GM21515 (cell line): ENCODE measurements around the gene RNF19B.
A peak's percentile ranks its signal among the peaks of the same experiment; 100 is the strongest.
"Not testable (repeated sequence)": the region's sequence is repeated elsewhere in the genome, so short reads cannot be mapped to it uniquely, and the experiment has no call there.

Source experiments
- ATAC-seq: cut with Tn5 transposase; IDR thresholded peaks from one replicate; pipeline ENCODE4 v1.9.1; 2021; ENCODE audit not compliant: unreplicated experiment

RNF19B gene

GRCh38 chr1:32964461-32965250, at the start of gene RNF19B:
RNF19B (minus strand) TSS chr1:32964809; CDS start chr1:32964685, 124 bp downstream.
- ATAC-seq, result peak; percentile 77

- no peak for ATAC-seq
Measured at GRCh38 chr1:33013791-33014190, 49.2 kb upstream of the RNF19B start.

- no peak for ATAC-seq
Measured at GRCh38 chr1:33012165-33012564, 47.6 kb upstream of the RNF19B start.

GRCh38 chr1:33010932-33011731, 46.5 kb upstream of the RNF19B start:
- no peak for ATAC-seq

- no peak for ATAC-seq
Measured at GRCh38 chr1:33009561-33009960, 45.0 kb upstream of the RNF19B start.

- ATAC-seq, result no peak
Measured at GRCh38 chr1:33008051-33008914, 43.7 kb upstream of the RNF19B start.

- no peak for ATAC-seq
Measured at GRCh38 chr1:33007190-33008050, 42.8 kb upstream of the RNF19B start.

- ATAC-seq, result no peak
Measured at GRCh38 chr1:33005838-33006421, 41.3 kb upstream of the RNF19B start.

GRCh38 chr1:33005117-33005837, 40.7 kb upstream of the RNF19B start:
- ATAC-seq, result no peak

GRCh38 chr1:33004613-33005012, 40.0 kb upstream of the RNF19B start:
- no peak for ATAC-seq

GRCh38 chr1:33003657-33004056, 39.0 kb upstream of the RNF19B start:
- ATAC-seq, result no peak

- no peak for ATAC-seq
Measured at GRCh38 chr1:33002006-33002405, 37.4 kb upstream of the RNF19B start.

GRCh38 chr1:33001282-33001681, 36.7 kb upstream of the RNF19B start:
- no peak for ATAC-seq

GRCh38 chr1:33000427-33001026, 35.9 kb upstream of the RNF19B start:
- ATAC-seq, result no peak

GRCh38 chr1:32998997-32999396, 34.4 kb upstream of the RNF19B start:
- ATAC-seq, result no peak

- no peak for ATAC-seq
Measured at GRCh38 chr1:32998064-32998463, 33.5 kb upstream of the RNF19B start.

GRCh38 chr1:32997381-32997891, 32.8 kb upstream of the RNF19B start:
- ATAC-seq, result no peak

- not testable (repeated sequence) for ATAC-seq
Measured at GRCh38 chr1:32993324-32993636, 28.7 kb upstream of the RNF19B start.
